DMS153 treated with DMSO at 0.1 percent for 48 hours (cell line): ENCODE data around the gene MYO1D.
A peak's percentile ranks its signal among the peaks of the same experiment; 100 is the strongest.
"Not testable (repeated sequence)": the region's sequence is repeated elsewhere in the genome, so short reads cannot be mapped to it uniquely, and the experiment has no call there.

Experiments used
- DNase-seq: peaks from one replicate; lab custom pipeline; 2025; ENCODE audit not compliant: unreplicated experiment; lab: John Stamatoyannopoulos, UW

The MYO1D gene

DNA sequence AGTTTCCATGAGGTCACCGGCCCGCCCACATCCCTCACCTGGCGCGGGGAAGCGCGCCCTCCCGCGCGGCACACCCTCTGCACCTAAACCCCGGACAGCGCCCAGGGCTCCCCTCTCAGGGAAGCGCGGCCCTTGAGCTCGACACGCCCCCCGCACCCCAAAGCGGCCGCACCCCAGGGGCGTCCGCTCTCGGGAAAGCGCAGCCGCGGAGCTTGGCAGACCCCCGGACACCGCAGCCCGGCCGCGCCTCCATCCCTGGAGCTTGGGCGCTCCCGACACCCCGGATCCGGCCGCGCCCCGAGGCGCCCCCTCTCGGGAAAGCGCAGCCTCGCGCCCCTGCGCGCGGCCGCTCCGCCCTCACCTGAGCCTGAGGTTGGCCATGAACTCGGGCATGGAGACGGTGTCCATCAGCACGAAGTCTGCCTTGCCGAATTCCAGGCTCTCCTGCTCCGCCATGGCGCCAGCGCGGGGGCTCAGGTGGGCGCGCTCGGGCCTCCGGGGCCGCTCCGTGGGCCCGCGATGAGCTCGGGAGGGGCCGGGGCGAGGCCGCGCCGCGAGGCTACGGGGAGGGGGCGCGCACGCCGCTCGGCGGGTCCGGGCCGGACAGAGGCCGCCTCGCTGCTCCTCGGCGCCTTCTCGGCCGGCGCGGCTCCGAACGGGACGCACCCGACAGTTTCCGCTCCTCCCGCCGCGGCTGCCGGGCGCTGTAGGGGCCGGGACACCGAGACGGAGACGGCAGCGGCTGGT is at the start of gene MYO1D:
MYO1D (minus strand) TSS at position 708 of the 747 bp plus-strand sequence; CDS start at position 456, 252 bp downstream.
- peak; percentile 67 for DNase-seq

DNA sequence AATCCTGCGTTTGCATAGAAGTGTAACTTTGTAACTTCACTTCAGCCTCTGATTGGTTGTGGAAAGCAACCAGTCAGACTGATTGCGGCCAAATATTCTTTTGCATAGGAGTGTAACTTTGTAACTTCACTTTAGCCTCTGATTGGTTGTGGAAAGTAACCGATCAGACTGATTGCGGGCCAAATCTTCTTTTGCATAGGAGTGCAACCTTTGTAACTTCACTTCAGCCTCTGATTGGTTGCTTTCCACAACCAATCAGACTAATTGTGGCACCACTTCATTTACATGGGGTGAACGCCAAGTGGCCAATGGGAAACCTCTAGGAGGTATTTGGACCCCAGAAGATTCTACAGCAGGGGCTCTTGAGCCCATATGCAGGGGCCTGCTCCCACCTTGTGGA is 49.3 kb upstream of the MYO1D start:
- no peak for DNase-seq

DNA sequence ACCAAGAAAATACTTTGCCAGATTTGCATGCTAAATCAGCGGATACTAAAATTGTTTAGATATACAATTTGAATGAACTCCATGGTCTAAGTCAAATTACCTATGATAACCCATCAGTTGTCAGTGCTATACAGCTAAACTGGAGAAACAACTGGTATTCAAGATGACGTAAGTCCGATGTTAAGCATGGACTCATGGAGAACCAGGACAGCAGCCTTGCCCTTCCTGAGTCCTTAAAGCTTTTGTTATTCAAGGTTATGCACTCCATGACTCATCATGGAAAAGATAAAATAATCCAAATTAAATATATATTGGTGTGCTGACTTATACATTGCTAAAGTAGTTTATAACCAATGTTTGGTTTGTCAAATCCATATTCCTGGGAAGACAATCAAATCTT is 47.0 kb upstream of the MYO1D start:
- DNase-seq, result not testable (repeated sequence)

DNA sequence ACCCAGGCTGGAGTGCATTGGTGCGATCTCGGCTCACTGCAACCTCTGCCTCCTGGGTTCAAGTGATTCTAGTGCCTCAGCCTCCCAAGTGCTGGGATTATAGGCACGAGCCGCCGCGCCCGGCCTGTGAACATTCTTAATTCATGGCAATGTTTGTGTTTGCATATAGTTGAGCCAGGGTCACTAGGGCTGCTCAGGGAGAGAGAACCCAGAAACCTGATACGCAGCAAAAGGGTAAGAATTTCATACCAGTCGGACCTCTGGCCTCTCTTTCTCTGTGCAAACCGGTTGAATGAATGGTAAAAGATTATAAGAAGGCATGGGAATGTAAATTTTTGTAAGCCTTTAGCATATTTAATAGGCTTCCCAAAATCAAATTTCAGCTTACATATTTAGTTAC is 44.1 kb upstream of the MYO1D start:
- DNase-seq, result no peak

DNA sequence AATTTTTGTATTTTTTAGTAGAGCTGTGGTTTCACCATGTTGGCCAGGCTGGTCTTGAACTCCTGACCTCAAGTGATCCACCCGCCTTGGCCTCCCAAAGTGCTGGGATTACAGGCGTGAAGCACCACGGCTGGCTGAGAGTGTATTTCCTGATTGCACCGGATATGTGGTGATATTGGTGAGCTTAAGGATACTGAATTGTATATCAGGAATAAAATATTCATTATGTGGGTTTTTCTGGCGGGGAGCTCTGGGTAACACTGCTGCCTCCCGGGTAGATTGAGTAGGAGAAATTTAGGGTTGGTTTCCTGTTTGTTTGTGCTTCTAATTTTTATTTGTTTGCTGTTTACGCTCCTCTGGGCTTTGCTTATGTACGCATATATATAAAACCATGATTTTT is 43.4 kb upstream of the MYO1D start:
- no peak for DNase-seq

DNA sequence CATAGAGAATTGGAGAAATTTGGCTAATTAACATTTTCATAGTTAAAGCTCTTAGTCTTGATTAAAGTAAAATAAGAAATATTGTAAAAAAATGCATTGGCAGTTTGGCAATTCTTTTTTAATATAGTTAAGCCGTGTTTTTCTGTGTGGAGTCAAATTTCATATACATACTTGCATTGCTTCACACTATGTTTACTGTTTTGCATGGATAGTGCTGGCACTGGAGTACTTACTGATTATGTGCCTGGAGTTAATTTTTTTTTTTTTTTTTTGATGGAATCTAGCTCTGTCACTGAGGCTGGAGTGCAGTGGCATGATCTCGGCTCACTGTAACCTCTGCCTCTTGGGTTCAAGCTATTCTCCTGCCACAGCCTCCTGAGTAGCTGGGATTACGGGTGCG is 43.0 kb upstream of the MYO1D start:
- not testable (repeated sequence) for DNase-seq

DNA sequence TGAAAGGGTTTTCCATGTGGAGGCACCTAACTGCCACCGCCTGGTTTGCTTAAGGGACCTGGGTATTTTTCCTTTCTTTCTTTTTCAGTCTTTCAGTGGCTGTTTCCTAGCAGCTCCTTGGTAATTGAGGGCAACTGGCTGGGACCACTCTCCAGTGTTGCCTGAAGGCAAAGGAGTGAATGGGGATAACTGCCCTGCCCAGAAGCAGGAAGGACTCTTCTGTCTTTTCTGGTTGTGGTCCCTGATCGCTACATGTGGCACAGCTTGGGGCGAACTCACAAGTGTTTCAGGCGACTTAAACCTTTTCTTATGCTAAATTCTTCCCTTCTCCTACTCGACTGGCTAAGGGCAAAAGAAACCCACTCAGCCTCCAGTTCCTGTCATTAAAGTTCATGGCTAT is 40.9 kb upstream of the MYO1D start:
- no peak for DNase-seq

DNA sequence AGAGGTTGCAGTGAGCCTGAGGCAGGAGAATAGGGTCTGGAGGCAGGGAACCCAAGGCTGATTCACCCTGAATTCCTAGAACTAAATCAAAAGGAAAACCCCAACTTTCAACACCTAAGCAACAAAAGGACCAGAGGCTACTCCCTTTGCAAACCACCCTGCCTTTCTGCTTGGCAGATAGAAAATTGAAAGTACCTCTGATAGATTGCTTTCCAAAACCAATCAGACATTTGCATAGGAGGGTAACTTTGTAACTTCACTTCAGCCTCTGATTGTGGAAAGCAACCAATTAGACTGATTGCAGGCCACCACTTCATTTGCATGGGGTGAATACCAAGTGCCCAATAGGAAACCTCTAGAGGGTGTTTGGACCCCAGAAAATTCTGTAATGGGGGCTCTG is 40.2 kb upstream of the MYO1D start:
- no peak for DNase-seq

DNA sequence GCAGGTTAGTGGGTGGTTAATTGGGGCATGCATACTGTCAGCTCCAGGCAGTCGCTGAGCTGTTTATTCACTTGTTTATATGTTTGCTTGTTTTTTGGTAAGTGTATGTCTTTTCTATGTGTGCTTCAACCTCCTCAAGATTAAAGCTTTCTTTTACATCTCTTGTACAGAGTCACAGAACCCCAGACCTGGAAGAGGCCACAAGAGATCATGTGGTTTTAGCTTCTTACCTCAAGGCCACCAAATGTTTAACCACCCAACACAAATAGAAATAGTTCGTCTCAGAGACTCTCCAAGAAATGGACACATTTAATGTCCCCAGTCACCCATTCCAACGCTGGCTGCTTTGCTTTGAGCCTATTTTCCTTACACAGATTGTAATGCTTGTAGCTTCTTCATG is 39.2 kb upstream of the MYO1D start:
- no peak for DNase-seq

DNA sequence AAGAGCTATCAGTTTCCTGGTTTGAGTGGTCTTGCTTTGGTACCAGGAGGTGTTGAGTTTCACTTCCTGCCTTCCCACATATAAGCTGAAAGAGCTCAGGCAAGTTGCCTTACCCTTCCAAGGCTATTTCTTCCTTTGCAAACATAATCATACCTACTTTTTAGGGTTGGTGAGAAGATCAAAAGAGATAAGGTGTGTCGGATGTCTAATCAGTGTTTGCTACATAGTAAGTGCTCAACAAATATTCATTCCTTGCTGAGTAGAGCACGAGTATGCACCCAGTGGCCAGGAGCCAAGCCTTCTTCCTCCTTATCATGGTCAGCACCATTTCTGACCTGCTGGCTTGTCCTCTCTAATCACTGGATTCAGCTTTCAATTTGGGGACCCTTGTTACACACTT is 38.3 kb upstream of the MYO1D start:
- no peak for DNase-seq

DNA sequence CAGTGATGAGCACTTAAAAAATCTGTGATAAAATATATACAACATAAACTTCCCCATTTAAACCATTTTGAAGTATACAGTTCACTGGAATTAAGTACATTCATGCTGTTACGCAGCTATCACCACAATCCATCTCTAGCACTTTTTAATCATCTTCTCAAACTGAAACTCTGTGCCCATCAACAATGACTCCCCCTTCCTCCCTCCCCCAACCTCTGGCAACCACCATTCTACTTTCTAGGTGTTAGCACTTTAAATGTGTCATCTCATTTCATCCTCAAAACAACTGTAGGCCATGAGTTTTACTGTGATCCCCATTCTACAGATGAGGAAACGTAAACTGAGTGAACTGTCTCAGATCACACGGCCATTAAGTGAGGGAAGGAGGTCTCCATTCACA is 37.3 kb upstream of the MYO1D start:
- DNase-seq, result no peak

DNA sequence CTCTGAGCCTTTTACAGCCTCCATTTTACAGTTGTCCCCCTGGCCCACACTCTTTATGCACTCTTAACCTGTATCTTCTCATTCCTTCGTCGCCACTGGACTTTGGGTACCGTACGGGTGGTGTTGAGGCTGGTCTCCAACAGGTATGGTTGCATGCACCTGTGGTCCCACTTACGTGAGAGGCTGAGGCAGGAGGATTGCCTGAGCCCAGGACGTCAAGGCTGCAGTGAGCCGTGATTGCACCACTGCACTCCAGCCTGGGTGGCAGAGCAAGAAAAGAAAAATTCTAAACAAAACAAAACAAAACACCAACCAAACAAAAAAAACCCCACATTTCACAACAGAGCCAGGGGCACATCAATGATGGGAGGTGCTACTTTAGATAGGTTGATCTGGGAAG is 36.7 kb upstream of the MYO1D start:
- no peak for DNase-seq

DNA sequence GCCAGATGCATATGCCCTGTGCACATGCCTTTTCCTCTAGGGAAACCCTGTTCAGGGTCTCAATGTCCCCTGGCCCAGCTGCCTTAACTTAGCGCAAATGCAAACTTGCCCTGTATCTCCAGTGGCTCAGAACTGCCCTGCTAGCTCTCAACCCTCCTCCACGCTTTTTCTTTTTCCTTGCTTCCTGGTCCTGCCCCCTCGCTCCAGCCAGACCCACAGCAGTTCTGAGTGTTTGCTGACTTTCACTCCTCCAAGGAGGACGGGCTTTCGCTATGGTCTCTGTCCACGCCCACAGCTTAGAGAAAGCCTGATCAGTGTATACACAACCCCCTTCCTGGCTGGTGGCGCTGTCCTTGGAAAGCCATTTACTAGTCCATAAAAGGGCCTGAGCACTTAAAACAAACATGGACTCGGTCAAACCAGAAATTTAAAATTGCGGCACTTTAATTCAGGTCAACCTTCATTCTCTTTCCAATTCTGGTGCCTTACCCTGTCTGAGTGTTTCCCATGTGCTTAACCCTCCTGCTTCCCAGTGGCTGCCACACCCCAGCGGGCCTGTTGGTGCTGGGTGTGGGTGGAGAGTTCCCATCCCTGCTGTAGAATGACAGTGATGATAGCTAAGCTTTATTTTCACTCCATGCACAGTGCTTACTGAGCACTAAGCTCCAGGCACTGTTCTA is 35.4 kb upstream of the MYO1D start:
- peak; percentile 42 for DNase-seq

DNA sequence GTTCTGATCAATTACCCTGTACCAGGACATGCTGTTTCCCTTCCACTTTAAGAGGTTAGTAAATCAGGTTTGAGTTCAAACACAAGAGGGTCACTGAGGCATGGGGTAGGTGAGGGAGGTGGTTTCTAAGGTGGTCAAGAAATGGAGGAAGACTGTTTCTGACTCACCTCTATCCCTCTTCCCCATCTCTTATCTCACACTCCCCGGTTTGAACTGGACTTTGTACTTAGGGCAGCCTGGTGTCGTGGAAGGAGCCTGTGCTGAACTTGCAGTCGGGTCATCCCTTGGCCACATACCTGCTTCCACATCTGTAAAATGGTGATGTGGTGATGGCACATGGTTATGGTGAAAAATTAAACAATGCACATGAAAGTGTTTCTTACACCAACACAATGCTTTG is 33.8 kb upstream of the MYO1D start:
- no peak for DNase-seq

DNA sequence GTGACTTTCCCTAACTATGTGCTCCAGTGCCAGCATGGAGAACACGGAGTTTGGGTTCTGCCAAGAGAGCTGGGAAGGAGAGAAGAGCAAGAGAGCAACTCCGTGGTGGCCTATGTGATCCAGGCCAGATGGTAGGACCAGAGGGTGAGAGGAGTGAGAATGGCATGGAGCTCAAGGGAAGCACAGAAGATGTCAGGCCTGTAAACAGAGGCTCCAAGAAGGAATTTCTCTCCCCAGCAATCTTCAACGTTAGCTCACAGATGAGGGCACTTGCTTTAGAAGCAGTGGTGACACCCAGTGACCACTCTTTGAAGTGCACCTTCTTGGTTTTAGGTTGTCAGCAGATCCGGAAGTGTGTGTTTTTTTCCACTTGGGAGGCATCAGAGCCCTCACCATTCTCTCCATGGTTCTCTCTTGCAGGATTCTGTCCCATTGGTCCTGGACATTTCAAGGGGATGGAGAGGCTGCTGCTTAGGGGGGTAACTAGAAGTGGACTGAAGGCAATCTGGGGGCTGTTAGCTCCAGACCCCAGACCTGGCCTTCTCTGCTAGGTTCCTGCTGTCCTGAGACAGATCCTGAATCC is 33.0 kb upstream of the MYO1D start:
- DNase-seq, result peak; percentile 64

DNA sequence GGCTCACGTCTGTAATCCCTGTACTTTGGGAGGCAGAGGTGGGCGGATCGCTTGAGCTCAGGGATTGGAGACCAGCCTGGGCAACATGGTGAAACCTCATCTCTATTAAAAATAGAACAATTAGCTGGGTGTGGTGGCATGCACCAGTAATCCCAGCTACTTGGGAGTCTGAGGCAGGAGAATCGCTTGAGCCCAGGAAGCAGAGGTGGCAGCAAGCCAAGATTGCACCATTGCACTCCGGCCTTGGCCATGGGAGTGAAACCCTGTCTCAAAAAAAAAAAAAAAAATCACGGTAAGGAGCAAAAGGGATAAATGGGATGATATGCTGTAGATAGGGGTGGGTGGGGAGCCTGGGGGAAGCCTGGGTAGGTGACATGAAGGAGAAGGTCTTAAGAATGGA is 30.7 kb upstream of the MYO1D start:
- no peak for DNase-seq

DNA sequence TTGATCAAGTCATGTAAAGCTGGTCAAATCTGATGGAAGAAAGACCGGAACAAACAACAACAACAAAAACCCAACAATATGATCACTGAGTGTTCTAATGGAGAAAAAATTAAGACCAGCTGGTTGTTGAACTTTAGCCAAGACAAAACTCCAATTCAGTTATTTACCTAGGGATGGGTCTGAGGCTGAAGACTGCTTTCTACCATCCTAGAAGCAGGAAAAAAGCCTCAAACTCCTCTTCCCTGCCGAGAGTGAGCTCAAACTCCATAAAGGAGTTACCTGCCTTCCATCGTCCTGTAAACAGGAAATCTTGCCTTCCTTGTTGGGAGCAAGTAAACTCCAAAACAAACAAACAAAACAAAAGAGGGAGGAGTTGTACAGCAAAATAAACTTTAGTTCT is 28.0 kb upstream of the MYO1D start:
- DNase-seq, result no peak

DNA sequence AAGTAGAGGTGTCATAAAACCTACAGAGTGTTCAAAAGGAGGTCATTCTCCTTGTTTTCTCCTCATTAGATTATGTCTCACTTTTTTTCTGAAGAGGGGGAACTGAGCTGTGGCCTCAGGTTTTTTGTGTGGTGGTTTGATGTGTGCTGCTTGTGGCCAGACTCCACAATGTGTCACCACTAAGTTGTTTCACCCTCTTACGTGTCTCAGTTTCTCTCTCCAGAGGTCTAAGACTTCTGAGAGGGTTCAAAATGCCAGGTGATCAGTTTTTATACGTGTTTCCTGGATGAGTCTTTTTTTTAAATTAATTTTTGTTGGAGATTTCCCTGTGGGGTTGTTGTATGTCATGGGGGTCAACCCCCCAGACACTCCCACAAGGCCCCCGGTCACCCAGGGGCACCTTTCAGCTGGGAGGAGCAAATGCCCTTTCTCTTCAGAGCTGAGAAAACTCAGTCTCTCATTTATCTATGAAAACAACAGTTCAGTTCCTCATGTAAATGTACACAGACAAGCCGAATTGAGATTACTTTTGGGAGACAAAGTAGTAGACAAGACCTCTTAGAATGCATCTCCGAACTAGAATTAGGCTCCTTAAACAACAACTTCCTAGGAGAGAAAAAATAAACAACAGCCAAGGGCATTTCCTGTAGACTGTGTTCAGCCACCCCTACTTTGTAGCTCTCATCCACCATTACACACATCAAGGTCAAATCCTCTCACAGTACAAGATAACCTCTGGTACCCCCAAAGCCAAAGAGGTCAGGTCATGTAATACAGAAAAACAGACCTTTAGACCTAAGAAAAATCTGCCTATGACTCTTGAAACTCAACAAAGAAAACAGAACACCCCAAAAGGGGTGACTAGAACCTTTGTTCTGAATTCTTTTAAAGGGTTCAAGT is 27.1 kb upstream of the MYO1D start:
- DNase-seq, result no peak

DNA sequence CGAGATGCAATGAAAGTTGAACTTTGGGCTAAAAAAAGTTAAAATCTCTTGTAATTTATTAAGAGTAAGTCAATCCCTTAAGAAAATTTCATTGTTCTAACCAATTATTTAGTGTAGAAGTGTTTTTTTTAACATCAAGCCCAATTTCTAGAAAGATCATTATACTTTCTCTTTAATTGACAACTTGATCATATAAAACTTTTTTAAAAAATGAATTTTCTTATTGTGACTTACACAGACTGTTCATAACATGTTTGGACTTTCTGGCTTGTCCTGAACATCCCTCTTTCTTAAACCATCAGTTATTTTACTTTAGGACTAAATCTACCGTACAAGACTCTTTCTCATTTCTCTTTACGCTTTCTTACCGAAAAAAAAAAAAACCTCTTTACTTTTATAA is 24.8 kb upstream of the MYO1D start:
- no peak for DNase-seq

DNA sequence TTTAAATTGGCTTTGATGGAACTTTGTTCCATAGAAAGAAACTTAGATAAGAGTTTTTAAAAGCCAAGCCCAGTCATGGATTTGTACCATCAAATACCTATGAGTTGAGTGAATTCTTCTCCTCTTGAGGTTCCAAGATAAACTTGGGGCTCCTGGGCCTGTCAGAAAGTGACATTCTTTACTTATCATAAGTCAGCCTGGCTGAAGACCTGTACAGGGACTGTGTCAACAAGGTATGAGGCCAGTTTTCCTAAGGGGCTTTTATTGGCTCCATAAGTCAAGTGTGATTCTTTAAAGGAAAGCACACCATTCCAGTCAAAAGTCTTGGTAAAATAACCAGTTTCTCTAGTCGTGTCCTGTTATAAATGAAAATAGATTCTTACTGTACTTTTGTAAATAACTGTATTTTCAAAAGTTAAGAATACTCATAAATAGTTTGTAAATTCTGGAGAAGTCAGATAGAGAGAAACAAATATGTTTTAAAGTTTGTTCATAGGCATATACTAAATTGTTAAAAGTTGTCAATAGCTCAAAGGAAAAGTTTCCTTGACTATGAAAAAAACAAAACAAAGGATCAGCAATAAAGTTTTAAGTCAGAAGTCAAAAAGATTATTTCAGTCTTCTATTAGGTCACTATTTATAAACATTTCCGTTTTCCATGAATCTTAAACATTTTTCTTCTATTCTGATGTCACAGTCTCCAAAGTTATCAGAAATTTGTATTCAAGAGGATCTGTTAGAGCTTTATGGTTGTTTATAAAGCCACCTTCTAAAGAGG is 22.5 kb upstream of the MYO1D start:
- no peak for DNase-seq
